22Rv1 (cell line): ENCODE data around the gene AHNAK.

Experiments used
- ZFX ChIP-seq: fragments of 450-650 bp; IDR thresholded peaks from 2 replicates; pipeline ENCODE4 v1.6.1; 2017; ENCODE audit warnings: antibody characterized with exemption, borderline replicate concordance
- TF ChIP-seq, protein P1 (sequence below): fragments of 450-650 bp; IDR thresholded peaks from 2 replicates; pipeline ENCODE4 v1.5.1; 2017; ENCODE audit warnings: mild to moderate bottlenecking

GRCh38 chr11:62418733-62419132 lies 127.9 kb downstream of the AHNAK start, which contains the start of gene SCGB1A1:
- TF ChIP-seq, protein P1, sequence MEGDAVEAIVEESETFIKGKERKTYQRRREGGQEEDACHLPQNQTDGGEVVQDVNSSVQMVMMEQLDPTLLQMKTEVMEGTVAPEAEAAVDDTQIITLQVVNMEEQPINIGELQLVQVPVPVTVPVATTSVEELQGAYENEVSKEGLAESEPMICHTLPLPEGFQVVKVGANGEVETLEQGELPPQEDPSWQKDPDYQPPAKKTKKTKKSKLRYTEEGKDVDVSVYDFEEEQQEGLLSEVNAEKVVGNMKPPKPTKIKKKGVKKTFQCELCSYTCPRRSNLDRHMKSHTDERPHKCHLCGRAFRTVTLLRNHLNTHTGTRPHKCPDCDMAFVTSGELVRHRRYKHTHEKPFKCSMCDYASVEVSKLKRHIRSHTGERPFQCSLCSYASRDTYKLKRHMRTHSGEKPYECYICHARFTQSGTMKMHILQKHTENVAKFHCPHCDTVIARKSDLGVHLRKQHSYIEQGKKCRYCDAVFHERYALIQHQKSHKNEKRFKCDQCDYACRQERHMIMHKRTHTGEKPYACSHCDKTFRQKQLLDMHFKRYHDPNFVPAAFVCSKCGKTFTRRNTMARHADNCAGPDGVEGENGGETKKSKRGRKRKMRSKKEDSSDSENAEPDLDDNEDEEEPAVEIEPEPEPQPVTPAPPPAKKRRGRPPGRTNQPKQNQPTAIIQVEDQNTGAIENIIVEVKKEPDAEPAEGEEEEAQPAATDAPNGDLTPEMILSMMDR, result no peak
- TF ChIP-seq ZFX, result no peak
